C4-2B (cell line): ENCODE results near the gene ZW10.

Experiments used
- CTCF ChIP-seq: fragments of 450-650 bp; conservative IDR thresholded peaks from 2 replicates; pipeline ENCODE4 v1.5.1; 2017; ENCODE audit warnings: mild to moderate bottlenecking
- ZFX ChIP-seq: fragments of 450-650 bp; IDR thresholded peaks from 2 replicates; pipeline ENCODE4 v1.6.1; 2017

GRCh38 chr11:113730887-113731726 lies 42.4 kb downstream of the ZW10 start:
- TF ChIP-seq CTCF (peak; percentile 70), ZFX (no peak)
